ENCODE data around the gene MED7.

The MED7 gene

DNA sequence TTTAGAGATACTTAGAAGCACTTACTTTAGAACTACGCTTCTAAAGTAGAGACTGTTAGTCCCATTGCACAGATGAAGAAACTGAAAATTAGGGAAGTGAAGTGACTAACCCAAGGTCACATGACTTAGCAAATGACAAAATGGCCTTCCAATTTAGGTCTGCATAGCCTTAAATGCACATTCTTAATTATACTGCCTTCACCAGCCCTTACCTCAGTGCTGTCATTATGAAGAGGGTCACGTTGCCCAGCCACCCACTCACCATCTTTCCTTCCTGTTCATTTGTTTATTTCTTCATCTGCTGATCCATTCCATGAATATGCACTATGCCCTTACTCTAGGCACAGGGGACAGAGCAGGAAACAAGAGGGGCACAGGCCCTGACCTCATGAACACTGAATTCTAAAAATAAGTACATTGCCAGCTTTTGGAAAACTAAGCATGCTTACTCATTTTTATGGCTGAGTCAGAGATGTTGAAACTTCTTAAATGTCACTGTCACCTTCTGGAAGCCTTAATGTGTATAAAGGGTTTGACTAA lies 42.5 kb downstream of the MED7 start:
- peak; percentile 63 for DNase-seq

DNA sequence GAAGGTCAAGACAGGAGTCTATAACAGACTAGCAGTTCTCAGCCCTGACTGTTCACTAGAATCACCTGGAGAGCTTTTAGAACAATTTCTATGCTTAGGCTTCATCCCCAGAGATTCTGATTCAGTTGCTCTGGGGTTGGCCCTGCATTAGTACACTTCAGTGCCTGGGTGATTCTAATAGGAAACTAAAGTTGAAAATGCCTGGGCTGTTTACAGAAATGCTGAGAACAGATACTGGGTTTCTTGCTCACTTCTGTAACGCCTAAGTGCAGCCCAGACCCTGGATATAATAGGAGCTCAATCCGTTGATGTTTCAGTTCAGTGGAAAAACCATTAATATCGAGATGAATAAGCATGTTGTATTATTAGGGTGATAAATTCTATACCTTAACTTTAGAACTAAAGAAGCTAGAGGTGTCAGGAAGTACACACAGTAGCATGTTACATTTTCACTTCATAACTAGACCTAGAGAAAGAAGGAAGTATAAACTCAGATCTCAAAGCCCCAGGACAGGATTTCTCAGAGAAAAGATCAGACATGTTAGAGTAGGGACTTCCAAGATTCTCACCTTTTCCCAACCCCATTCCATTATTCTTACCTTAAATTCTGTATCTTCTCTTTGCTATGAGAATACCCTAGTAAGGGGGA lies 54.2 kb downstream of the MED7 start:
- DNase-seq: no peak

All from RPMI8226 (cell line).